Non-pigmented ciliary epithelial cell (primary cell): ENCODE data around the gene PCIF1.
"Not testable (repeated sequence)": the region's sequence is repeated elsewhere in the genome, so short reads cannot be mapped to it uniquely, and the experiment has no call there.

Experiments used
- DNase-seq: peaks from one replicate; pipeline ENCODE4 v3.0.0-alpha.2; 2010; ENCODE audit warnings: low read depth

PCIF1 gene

DNA sequence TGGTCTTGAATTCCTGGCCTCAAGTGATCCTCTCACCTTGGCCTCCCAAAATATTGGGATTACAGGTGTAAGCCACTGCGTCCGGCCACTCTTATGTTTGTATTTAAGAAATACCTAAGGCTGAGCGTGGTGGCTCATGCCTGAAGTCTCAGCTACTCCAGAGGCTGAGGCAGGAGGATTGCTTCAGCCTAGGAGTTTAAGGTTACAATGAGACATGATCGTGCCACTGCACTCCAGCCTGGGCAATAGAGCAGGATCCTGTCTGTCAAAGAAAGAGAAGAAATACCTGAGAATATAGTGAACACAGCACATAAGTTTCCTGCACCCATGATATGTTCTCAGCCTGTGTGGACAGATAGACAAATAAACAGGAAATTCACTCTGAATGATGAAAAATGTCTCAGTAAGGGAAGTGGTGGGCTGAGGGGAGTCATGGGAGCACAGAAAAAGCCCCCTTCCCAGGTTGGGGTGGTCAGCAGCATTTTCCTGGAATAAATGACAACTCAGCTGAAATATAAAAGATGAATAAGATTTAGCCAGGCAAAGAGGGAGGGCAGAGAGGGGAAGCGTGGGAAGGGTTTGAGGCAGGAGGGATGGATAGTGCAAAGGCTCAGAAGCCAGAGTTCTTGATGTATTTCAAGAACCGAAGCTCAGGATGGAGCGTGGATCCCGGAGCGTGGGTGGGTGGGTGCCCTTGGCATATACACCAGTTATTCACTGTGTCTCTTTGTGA, 60.4 kb downstream of the PCIF1 start:
- no peak for DNase-seq

DNA sequence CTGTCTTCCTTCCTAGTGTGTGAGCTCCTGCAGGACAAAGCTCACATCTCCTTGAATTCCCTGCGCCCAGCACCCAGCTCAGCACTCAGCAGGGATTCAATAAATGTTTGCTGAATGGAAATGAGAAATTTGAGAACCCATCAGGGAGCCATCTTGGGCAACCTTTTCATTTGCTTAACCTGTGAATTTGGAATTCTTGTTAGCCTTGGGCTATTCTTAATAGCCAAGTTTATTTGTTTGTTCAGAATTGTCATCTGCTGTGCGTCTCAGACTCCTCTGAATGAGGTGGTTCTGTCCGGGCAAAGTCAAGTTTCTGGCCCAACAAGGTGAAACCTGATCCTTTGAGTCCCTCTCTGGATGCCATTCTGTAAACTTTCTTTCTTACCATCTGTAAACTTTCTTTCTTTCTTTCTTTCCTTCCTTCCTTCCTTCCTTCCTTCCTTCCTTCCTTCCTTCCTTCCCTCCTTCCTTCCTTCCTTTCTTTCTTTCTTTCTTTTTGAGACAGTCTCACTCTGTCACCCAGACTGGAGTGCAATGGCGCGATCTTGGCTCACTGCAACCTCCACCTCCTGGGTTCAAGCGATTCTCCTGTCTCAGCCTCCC, 61.1 kb downstream of the PCIF1 start:
- DNase-seq: not testable (repeated sequence)

DNA sequence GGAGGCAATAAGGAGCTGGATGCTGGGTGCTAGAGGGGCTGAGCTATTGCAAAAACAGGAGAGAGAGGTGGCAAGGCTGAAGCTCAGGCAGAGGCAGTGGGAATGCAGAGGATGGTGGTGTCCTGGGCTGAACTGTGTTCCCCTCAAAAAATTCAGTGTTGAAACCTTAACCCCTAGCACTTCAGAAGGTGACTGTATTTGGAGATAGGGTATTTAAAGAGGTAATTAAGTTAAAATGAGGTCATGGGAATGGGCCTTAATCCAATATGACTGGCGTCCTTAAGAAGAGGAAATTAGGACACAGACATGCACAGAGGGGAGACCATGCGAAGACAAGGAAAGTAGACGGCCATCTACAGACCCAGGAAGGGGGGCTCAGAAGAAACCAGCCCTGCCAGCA, 62.7 kb downstream of the PCIF1 start:
- DNase-seq: no peak
